ENCODE measurements around the gene LTBR. TPM values are rescaled to one million over a fixed set of nuclear protein-coding genes. Genes with fewer than 3 reads are reported as not detected.

LTBR gene
- total and polyA plus RNA-seq, 2 donors (not counting 3 experiments of a cell fraction or from before 2014, with no cell fraction given), result 70.7 to 102 TPM

GRCh38 chr12:6380141-6381121 lies 3.5 kb upstream of the LTBR start:
- H3K4me3 ChIP-seq (replicated peaks in 1 of 3; ENCODE audit: insufficient read depth in 1 of 3, low read depth in 1 of 3, low read length in 3 of 3), result no peak overlapping the region
- dilution Hi-C loops (cut with MboI; ENCODE audit: extremely low pct_ligation_motif_present, low sequenced_read_pairs), result no loop called here
- H2AFZ ChIP-seq (ENCODE audit: low read depth, low read length), result no peak overlapping the region
- no peaks in the 10 kb centered on the region for H4K20me1 ChIP-seq (replicated peaks; ENCODE audit: control insufficient read depth, extremely low read depth, insufficient read depth, low read length)
- H3K4me2 ChIP-seq (ENCODE audit: insufficient read depth, low read length), result no peak overlapping the region
- FAIRE-seq (no peak), DNase-seq (ENCODE audit: low read depth, low spot score) (no peak)
- H3K9me3 ChIP-seq (replicated peaks; ENCODE audit: control insufficient read depth, insufficient read depth, low read length), result no peaks in the 10 kb centered on the region
- BruUV-seq (replicated peaks), result no TSS peak
- ChIA-PET CTCF (interaction anchor here (0.7 to 2.0 kb wide), 2 partner anchors 32 to 57 kb away, joined by 4 to 7 read pairs; no protein-coding TSS in a partner anchor), POLR2A (interaction anchor here (0.8 kb wide), 1 partner anchor 41 kb away, joined by 3 read pairs; no protein-coding TSS in a partner anchor)
- peaks cover 15% of the 10 kb centered on the region for H3K79me2 ChIP-seq (ENCODE audit: control insufficient read depth, insufficient read depth, low read length)
- no peak overlapping the region for H3K27ac ChIP-seq (ENCODE audit: insufficient read depth, low read depth, low read length)
- H3K4me1 ChIP-seq (ENCODE audit: control insufficient read depth, extremely low read depth, insufficient read depth, low read length), result peaks cover 23% of the 10 kb centered on the region
- TF ChIP-seq GATA2 (IDR thresholded peaks at IDR 0.05; ENCODE audit: insufficient read depth, insufficient read length, low read depth, low read length) (no peak), MYC (IDR thresholded peaks at IDR 0.05; ENCODE audit: low read depth, low read length) (no peak), EZH2 (IDR thresholded peaks at IDR 0.05; ENCODE audit: borderline replicate concordance, low read depth, low read length, severe bottlenecking) (no peak), POLR2AphosphoS5 (IDR thresholded peaks at IDR 0.05; ENCODE audit: insufficient read depth, low read depth, low read length) (no peak), CTCF (IDR thresholded peaks at IDR 0.05; ENCODE audit: extremely low read depth in 1 of 2, insufficient read depth in 1 of 2, low read depth in 1 of 2, low read length in 2 of 2) (no peak), JUN (IDR thresholded peaks at IDR 0.05; ENCODE audit: borderline replicate concordance, insufficient read depth, insufficient read length, low read depth) (no peak)
- H3K9ac ChIP-seq (replicated peaks; ENCODE audit: extremely low read depth, insufficient read depth, low read length), result no peak overlapping the region
- H3K36me3 ChIP-seq (ENCODE audit: control insufficient read depth in 2 of 2, extremely low read depth in 1 of 2, insufficient read depth in 2 of 2, low read length in 2 of 2), result no peaks in the 10 kb centered on the region
- no peaks in the 10 kb centered on the region for H3K27me3 ChIP-seq (ENCODE audit: control insufficient read depth in 2 of 2, insufficient read depth in 2 of 2, low read length in 2 of 2)
- H3K9me1 ChIP-seq (replicated peaks; ENCODE audit: control insufficient read depth, extremely low read depth, insufficient read depth, low read length), result no peaks in the 10 kb centered on the region
- intact Hi-C loops (cut with micrococcal nuclease), result no loop called here

Data from endothelial cell of umbilical vein (primary cell).